Activated naive CD4-positive, alpha-beta T cell treated with anti-CD3 and anti-CD28 coated beads, Interleukin-2, amount 50 U/mL, for 24 hours (primary cell): ENCODE results near the gene RALGAPA2.
A peak's percentile ranks its signal among the peaks of the same experiment; 100 is the strongest.
"Not testable (repeated sequence)": the region's sequence is repeated elsewhere in the genome, so short reads cannot be mapped to it uniquely, and the experiment has no call there.

Experiments used
- H3K27ac Mint-ChIP-seq: one replicate; pipeline ENCODE4 v1.8.0; 2021; ENCODE audit warnings: mild to moderate bottlenecking, mixed read lengths
- H3K27me3 Mint-ChIP-seq: one replicate; pipeline ENCODE4 v1.8.0; 2021; ENCODE audit warnings: mixed read lengths
- H3K36me3 Mint-ChIP-seq: one replicate; pipeline ENCODE4 v1.8.0; 2021; ENCODE audit warnings: mixed read lengths
- H3K4me1 Mint-ChIP-seq: one replicate; pipeline ENCODE4 v1.8.0; 2021; ENCODE audit warnings: mixed read lengths
- H3K4me3 Mint-ChIP-seq: one replicate; pipeline ENCODE4 v1.8.0; 2021; ENCODE audit warnings: mild to moderate bottlenecking, mixed read lengths
- H3K9me3 Mint-ChIP-seq: one replicate; pipeline ENCODE4 v1.8.0; 2021; ENCODE audit warnings: mixed read lengths

The RALGAPA2 gene

DNA sequence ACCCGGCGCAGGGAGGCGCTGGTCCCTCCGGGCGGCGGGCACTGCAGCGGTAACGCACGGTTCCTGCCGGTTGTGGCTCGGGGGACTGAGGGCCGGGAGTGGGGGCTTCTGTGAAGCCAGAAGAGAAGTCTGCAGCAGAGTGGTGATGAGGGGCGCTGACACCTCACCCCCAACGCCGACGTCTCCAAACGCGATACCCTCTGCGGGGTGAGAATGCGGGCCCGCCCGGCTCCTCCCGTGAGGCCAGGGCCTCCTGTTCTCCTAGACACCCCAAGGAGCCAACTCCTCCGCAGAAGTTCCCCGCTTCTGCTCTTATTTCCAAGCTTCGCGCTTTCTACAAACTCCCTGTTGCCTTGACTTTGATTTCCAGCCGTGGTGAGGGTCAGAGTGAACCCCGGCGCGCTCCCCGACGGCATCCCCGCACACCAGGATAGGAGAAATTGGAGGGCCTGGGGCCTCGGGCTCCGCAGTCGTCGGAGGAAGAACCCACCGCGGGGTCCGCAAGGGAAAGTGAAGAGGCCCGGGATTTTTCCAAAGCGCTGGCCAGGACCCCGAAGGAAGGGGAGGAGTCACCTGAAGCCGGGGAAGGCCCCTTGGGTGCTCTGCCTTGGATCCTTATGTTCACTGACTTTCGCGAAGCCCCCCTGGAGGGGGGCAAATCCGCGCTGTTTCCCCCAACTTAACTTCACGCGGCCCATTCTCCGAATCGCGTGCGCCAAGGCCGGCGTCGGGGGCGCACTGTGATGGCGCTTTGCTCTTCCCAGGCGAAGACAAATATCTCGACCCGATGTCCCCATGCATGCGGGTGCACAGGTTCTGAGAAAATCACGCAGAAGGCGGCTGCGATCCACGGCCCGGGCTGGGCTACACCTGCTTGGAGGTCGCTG, 347.6 kb downstream of the RALGAPA2 start:
- H3K36me3 Mint-ChIP-seq: no peaks in the 10 kb centered on the region
- H3K9me3 Mint-ChIP-seq: no peaks in the 10 kb centered on the region
- peaks cover 35% of the 10 kb centered on the region for H3K27me3 Mint-ChIP-seq
- H3K4me3 Mint-ChIP-seq: peak overlapping the region; percentile 26
- H3K27ac Mint-ChIP-seq: no peak overlapping the region
- H3K4me1 Mint-ChIP-seq: peaks cover 18% of the 10 kb centered on the region

DNA sequence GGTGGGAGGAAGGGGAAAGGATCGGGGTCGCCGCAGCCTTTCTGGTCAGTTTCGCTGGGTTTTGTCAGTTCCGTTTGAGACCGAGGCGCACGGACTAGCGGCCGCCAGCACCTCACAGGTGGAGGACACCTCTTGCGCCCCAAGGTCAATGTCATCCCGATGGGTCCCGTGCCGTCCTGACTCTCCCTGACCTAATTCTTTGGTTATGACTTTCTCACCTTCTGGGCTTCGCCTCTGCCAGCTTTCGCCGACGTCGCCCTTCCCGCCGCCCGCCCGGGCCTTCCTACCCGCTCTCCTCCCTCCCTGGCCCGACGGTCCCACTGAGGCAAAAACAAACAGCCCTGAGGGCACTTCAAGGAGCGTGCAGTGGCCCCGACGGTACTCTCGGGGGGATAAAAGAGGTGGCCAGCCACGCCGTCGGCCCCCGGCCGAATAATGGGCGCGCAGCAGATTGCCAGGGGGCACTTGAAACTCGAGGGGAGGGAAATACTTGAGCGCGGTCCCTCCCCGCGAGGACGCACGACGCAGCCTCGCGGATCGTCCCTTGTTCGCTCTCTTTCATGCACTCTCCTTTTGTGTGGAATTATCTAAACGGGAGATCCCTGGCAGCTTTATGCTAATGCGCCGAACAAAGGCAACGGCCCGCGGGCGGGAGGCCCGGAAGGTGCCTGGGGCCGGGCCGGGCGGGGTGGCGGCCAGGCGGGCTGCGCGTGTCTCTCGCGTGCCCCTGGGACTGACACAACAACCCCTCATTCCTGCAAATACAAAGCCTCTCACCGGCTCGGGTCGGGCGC, 348.4 kb downstream of the RALGAPA2 start:
- Mint-ChIP-seq H3K9me3 (no peaks in the 10 kb centered on the region), H3K27me3 (peaks cover 37% of the 10 kb centered on the region), H3K27ac (no peak overlapping the region), H3K36me3 (no peaks in the 10 kb centered on the region), H3K4me3 (no peak overlapping the region), H3K4me1 (peaks cover 21% of the 10 kb centered on the region)

DNA sequence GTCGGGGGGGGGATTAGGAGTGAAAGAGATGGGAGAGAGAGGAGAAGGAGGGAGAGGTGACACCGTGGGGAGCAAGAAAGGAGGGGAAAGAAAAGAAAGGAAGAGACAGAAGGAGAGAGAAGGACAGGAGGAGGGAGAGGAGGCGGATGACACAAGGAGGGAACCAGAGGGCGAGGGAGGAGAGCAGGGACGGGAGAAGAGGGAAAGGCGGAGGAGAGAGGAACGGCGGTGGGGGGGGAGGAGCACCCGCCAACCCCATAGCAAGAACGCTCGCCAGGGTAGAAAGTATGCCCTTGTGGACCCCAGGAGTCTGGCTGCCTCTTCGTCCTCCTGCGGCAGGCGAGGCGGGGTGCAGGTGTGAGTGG, 349.0 kb downstream of the RALGAPA2 start:
- H3K4me3 Mint-ChIP-seq: no peak overlapping the region
- no peaks in the 10 kb centered on the region for H3K36me3 Mint-ChIP-seq
- H3K27ac Mint-ChIP-seq: no peak overlapping the region
- H3K4me1 Mint-ChIP-seq: peaks cover 21% of the 10 kb centered on the region
- H3K27me3 Mint-ChIP-seq: peaks cover 37% of the 10 kb centered on the region
- no peaks in the 10 kb centered on the region for H3K9me3 Mint-ChIP-seq

DNA sequence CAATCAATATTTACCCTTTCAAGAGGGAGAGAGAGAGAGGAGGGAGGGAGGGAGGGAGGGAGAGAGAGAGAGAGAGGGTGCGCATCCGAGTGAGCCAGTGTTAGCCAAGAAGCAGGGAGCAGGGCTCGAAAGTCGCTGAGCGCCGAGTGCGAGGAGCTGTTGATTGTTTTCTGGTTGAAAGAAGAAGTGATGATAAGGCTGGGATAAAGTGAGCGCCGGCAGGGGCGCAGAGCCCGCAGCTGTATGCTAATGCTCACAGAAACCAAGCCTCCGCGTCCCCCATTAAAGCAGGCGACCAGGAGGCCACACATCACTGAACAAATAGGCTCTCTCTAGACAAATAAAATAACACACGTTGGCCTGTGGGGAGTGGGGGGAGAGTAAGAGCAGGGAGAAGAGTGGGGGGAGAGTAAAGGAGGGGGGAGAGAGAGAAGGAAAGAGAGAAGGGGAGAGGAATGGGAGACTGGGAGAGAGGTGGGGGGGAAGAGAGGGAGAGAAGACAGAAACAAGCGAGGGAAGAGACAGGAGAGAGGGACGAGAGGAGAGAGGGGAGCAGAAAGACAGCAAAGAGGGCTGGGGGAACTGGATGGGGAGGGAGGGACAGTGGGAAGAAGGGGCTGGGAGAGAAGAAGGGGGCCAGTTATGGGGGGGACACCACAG, 349.5 kb downstream of the RALGAPA2 start:
- Mint-ChIP-seq H3K4me1 (peaks cover 21% of the 10 kb centered on the region), H3K27ac (no peak overlapping the region), H3K4me3 (no peak overlapping the region), H3K27me3 (peaks cover 37% of the 10 kb centered on the region), H3K9me3 (no peaks in the 10 kb centered on the region), H3K36me3 (no peaks in the 10 kb centered on the region)

DNA sequence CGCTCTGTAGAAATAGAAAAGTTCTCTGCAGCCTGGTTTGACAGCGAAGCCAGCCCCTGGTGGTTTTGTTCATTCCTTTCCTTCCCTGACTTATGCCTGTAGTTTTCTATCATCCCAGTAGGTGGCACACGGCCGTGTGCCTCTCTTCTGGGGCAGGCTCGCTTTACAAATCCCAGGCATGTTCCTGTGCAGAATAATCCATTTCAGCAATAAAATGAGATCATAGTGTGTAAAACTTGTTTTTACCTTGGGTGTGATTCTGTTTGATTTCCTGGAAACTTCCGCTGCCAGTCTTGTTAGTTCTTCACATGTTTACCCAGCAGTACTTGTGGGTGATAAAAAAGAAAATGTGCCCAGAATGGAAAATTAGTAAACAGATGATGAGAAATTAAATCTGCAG, 352.0 kb downstream of the RALGAPA2 start:
- H3K36me3 Mint-ChIP-seq: no peaks in the 10 kb centered on the region
- peak overlapping the region; percentile 19 for H3K27ac Mint-ChIP-seq
- H3K4me1 Mint-ChIP-seq: peaks cover 18% of the 10 kb centered on the region
- H3K27me3 Mint-ChIP-seq: peaks cover 28% of the 10 kb centered on the region
- H3K9me3 Mint-ChIP-seq: no peaks in the 10 kb centered on the region
- H3K4me3 Mint-ChIP-seq: peak overlapping the region; percentile 56

DNA sequence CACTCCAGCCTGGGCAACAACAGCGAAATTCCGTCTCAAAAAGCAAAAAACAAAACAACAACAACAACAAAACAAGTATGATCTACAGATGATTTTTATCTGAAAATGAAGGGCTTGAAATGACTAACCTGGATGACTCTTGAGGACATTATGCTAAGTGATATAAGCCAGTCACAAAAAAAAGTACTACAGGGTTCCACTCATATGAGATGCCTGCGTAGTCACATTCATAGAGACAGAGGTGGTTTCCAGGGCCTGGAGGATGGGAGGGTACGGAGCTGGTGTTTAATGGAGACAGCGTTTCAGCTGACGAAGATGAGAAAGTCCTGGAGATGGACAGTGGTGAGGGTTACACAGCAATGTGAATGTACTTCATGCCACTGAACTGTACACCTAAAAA, 352.8 kb downstream of the RALGAPA2 start:
- H3K36me3 Mint-ChIP-seq: no peaks in the 10 kb centered on the region
- H3K4me1 Mint-ChIP-seq: peaks cover 18% of the 10 kb centered on the region
- H3K4me3 Mint-ChIP-seq: no peak overlapping the region
- H3K9me3 Mint-ChIP-seq: no peaks in the 10 kb centered on the region
- H3K27ac Mint-ChIP-seq: no peak overlapping the region
- H3K27me3 Mint-ChIP-seq: peaks cover 25% of the 10 kb centered on the region

DNA sequence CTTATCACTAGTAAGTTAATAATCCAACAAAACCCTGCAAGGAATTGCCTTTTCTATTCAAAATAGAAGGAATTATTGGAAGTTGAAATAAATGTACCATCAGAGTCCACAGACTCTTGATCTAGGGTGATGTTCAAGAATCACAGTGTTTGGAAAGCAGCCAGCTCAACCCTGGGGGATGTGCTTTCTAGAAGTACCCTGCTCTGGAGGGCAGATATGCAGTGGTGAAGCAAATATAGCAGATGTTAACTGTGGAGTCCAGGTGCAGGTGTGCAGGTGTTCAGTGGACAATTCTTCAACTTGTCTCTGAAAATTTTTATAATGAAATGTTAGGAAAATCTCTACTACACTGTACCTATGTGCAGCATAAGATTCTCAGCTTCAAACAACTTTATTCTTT, 353.6 kb downstream of the RALGAPA2 start:
- Mint-ChIP-seq H3K4me1 (peaks cover 18% of the 10 kb centered on the region), H3K27me3 (peaks cover 28% of the 10 kb centered on the region)

DNA sequence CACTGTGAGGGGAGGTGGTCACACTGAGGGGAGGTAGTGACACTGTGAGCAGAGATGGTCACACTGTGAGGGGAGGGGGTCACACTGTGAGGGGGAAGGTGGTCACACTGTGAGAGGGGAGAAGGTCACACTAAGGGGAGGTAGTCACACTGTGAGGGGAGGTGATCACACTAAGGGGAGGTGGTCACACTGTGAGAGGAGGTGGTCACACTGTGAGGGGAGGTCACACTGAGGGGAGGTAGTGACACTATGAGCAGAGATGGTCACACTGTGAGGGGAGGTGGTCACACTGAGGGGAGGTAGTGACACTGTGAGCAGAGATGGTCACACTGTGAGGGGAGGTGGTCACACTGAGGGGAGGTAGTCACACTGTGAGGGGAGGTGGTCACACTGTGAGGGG, 356.9 kb downstream of the RALGAPA2 start:
- Mint-ChIP-seq H3K4me1 (peaks cover 11% of the 10 kb centered on the region), H3K27me3 (peaks cover 16% of the 10 kb centered on the region)
- not testable (repeated sequence) for H3K36me3 Mint-ChIP-seq, H3K4me3 Mint-ChIP-seq, H3K27ac Mint-ChIP-seq, H3K9me3 Mint-ChIP-seq

More for the DNA sequence above, 353.6 kb downstream of the RALGAPA2 start:
- H3K9me3 Mint-ChIP-seq: no peaks in the 10 kb centered on the region
- H3K27ac Mint-ChIP-seq: no peak overlapping the region
- H3K4me3 Mint-ChIP-seq: no peak overlapping the region
- peaks cover 2% of the 10 kb centered on the region for H3K36me3 Mint-ChIP-seq

DNA sequence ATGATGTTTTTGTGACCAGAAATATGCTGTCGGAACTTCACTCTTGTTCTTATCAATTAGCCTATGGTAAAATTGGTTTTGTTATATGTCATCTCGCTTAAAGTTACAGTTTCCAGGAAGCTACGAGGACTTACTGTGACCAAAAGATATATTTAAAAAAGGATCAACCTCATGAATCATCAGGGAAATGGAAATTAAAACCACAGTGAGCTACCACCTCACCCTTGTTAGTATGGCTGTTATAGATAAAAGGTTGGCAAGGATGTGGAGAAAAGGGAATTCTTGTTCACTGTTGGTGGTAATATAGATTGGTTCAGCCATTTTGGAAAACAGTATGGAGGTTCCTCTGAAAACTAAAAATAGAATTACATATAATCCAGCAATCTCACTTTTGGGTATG, 358.9 kb downstream of the RALGAPA2 start:
- H3K9me3 Mint-ChIP-seq: no peaks in the 10 kb centered on the region
- H3K4me1 Mint-ChIP-seq: no peaks in the 10 kb centered on the region
- H3K27me3 Mint-ChIP-seq: peaks cover 14% of the 10 kb centered on the region
- no peak overlapping the region for H3K27ac Mint-ChIP-seq
- H3K4me3 Mint-ChIP-seq: no peak overlapping the region
- H3K36me3 Mint-ChIP-seq: peaks cover 3% of the 10 kb centered on the region

DNA sequence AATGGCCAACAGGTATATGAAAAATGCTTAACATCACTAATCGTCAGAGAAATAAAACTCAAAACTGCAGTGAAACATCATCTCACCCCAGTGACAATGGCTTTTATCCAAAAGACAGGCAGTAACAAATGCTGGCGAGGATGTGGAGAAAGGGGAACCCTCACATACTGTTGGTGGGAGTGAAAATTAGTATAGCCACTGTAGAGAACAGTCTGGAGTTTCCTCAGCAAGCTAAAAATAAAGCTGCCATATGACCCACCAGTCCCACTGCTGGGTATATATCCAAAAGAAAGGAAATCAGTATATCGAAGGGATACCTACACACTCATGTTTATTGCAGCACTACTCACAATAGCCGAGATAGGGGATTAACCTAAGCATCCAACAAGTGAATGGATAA, 368.0 kb downstream of the RALGAPA2 start:
- no peak overlapping the region for H3K27ac Mint-ChIP-seq
- H3K27me3 Mint-ChIP-seq: peaks cover 15% of the 10 kb centered on the region
- peaks cover 5% of the 10 kb centered on the region for H3K9me3 Mint-ChIP-seq

DNA sequence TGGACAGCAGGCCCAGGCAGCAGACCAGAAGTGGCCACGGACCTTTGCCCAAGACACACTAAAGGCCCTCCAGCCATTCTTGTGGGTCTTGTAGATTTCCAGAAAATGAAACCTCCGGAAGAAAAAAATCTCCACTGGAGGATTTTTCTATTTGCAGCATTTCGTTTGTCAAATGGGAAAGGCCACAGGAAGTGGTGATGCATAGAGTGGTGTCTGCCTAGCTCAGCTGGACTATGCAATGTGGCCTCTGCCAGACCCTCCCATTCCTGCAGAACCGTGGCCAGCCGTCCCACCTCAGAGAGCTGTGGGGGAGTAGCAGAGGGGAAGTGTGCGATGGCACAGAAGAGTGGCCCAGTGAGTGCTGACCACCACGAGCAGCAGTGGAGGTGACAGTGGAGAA, 368.5 kb downstream of the RALGAPA2 start:
- H3K36me3 Mint-ChIP-seq: peaks cover 1% of the 10 kb centered on the region
- peaks cover 5% of the 10 kb centered on the region for H3K9me3 Mint-ChIP-seq
- no peak overlapping the region for H3K4me3 Mint-ChIP-seq
- peaks cover 15% of the 10 kb centered on the region for H3K27me3 Mint-ChIP-seq
- H3K4me1 Mint-ChIP-seq: no peaks in the 10 kb centered on the region
- no peak overlapping the region for H3K27ac Mint-ChIP-seq

More for the DNA sequence above, 368.0 kb downstream of the RALGAPA2 start:
- Mint-ChIP-seq H3K4me3 (no peak overlapping the region), H3K36me3 (peaks cover 1% of the 10 kb centered on the region), H3K4me1 (no peaks in the 10 kb centered on the region)
